Neural progenitor cell (in vitro differentiated cells): ENCODE results near the gene TOMM40L.
A peak's percentile ranks its signal among the peaks of the same experiment; 100 is the strongest.

Experiments used
- CTCF ChIP-seq: fragments of 200-600 bp; sonication (generic); IDR thresholded peaks from 2 replicates; pipeline ENCODE4 v1.5.1; 2017; ENCODE audit warnings: antibody characterized with exemption, mild to moderate bottlenecking
- EZH2phosphoT487 ChIP-seq: fragments of 200-600 bp; sonication (generic); IDR thresholded peaks from 2 replicates; pipeline ENCODE4 v1.6.1; 2017; ENCODE audit warnings: antibody characterized with exemption

GRCh38 chr1:161198194-161198896 lies 27.5 kb upstream of the TOMM40L start:
- no peak for TF ChIP-seq EZH2phosphoT487
- peak; percentile 32 for TF ChIP-seq CTCF
